CD4-positive, alpha-beta T cell (primary cell): ENCODE data around the gene PINLYP. TPM values are rescaled to one million over a fixed set of nuclear protein-coding genes. Genes with fewer than 3 reads are reported as not detected.

Source experiments
- ATAC-seq: fragments of 200-7000 bp; cut with Tn5 transposase; one replicate; pipeline ENCODE4 v1.10.0; 2022; ENCODE audit warnings: mild to moderate bottlenecking; ENCODE audit not compliant: poor library complexity
- CTCF ChIA-PET: fragments of 350-600 bp; sonication (Branson Sonifier 250); formaldehyde crosslinking; loops from one replicate; lab custom pipeline; 2021; ENCODE audit warnings: antibody characterized with exemption, inconsistent platforms; lab: Charles Lee
- POLR2A ChIA-PET: fragments of 350-600 bp; sonication (Branson Sonifier 250); formaldehyde crosslinking; loops from one replicate; lab custom pipeline; 2021; ENCODE audit warnings: antibody characterized with exemption, inconsistent platforms; lab: Charles Lee
- DNase-seq, 14 experiments: peaks; one replicate each; pipeline ENCODE4 v3.0.0-alpha.2; 2013 to 2020; ENCODE audit warnings: mixed read lengths in 2 of 14
- H3K27ac ChIP-seq, 2 donors: one replicate each; pipeline versions ENCODE4 v1.5.1 to v1.7.0; 2013; ENCODE audit warnings: low read length in 2 of 2, low read depth in 1 of 2, mild to moderate bottlenecking in 1 of 2
- H3K27me3 ChIP-seq, 2 experiments: 1 replicate in 1 of 2; 2 replicates in 1 of 2; pipeline versions ENCODE4 v1.6.1 to v1.7.0; 2013; ENCODE audit warnings: low read length in 2 of 2, control low read depth in 1 of 2, mild to moderate bottlenecking in 1 of 2, moderate library complexity in 1 of 2; ENCODE audit not compliant: insufficient read depth in 2 of 2, control insufficient read depth in 1 of 2
- H3K36me3 ChIP-seq: one replicate; pipeline ENCODE4 v1.6.1; 2013; ENCODE audit warnings: low read length, control low read depth; ENCODE audit not compliant: insufficient read depth
- H3K4me1 ChIP-seq: one replicate; pipeline ENCODE4 v1.6.1; 2013; ENCODE audit warnings: low read length, control low read depth; ENCODE audit not compliant: insufficient read depth
- H3K4me3 ChIP-seq: one replicate; pipeline ENCODE4 v1.5.1; 2013; ENCODE audit warnings: mild to moderate bottlenecking, low read length, moderate library complexity
- H3K9me3 ChIP-seq, 2 experiments: 1 replicate in 1 of 2; 2 replicates in 1 of 2; pipeline versions ENCODE4 v1.6.1 to v1.7.0; 2013; ENCODE audit warnings: low read length in 2 of 2, mild to moderate bottlenecking in 2 of 2, control low read depth in 1 of 2, moderate library complexity in 1 of 2; ENCODE audit not compliant: control insufficient read depth in 1 of 2, insufficient read depth in 1 of 2
- H3K27ac Mint-ChIP-seq: one replicate; pipeline ENCODE4 v1.8.0; 2020; ENCODE audit warnings: mixed read lengths
- H3K27me3 Mint-ChIP-seq: one replicate; pipeline ENCODE4 v1.8.0; 2021; ENCODE audit warnings: mixed read lengths
- H3K36me3 Mint-ChIP-seq: one replicate; pipeline ENCODE4 v1.8.0; 2021; ENCODE audit warnings: low read depth, mixed read lengths
- H3K4me1 Mint-ChIP-seq: one replicate; pipeline ENCODE4 v1.8.0; 2021; ENCODE audit warnings: low read depth, mixed read lengths
- H3K4me3 Mint-ChIP-seq: one replicate; pipeline ENCODE4 v1.8.0; 2020; ENCODE audit warnings: mild to moderate bottlenecking, mixed read lengths
- H3K9me3 Mint-ChIP-seq: one replicate; pipeline ENCODE4 v1.8.0; 2020; ENCODE audit warnings: mixed read lengths
- intact Hi-C, 2 experiments: fragments of 100-400 bp; cut with DNase I in 1 of 2; cut with micrococcal nuclease in 1 of 2; formaldehyde crosslinking; loops; one replicate each; pipeline versions ENCODE4 v1.15.1 to v1.9.0; 2023 to 2025; cut with DNase I, micrococcal nuclease
- polyA plus RNA-seq, 2 donors: library from polyadenylated mRNA; unstranded; fragments of 120-200 nt; gene quantifications; one replicate each; pipeline ENCODE4 v1.2.1, GENCODE V29; 2013
- total RNA-seq, 174 experiments: library from RNA in 2 of 174; stranded (reverse) in 2 of 174; gene quantifications; one replicate each; pipeline ENCODE4 v1.2.3 and lab custom pipeline; 2021 to 2026
- TF ChIP-seq, protein P1 (sequence below): fragments of 200-600 bp; IDR thresholded peaks from one replicate; pipeline ENCODE4 v1.8.0; 2022; ENCODE audit warnings: antibody characterized with exemption, mild to moderate bottlenecking

The PINLYP gene
- not detected for total RNA-seq
- 1.3 TPM for polyA plus RNA-seq (2013, experiment 1 of 2)
- polyA plus RNA-seq (2013, experiment 2 of 2), result 1.3 TPM
- 0 to 2.7 (median 0.39) reads per million in 172 experiments for total RNA-seq (lab: John Stamatoyannopoulos, UW)

GRCh38 chr19:43575156-43575950 lies at the start of gene PINLYP, which contains the start of gene XRCC1:
PINLYP (plus strand) TSS chr19:43575801; CDS start chr19:43577192, 1,391 bp downstream.
XRCC1 (minus strand) TSS chr19:43575527; CDS start chr19:43575458, 69 bp downstream.
- TF ChIP-seq, protein P1, sequence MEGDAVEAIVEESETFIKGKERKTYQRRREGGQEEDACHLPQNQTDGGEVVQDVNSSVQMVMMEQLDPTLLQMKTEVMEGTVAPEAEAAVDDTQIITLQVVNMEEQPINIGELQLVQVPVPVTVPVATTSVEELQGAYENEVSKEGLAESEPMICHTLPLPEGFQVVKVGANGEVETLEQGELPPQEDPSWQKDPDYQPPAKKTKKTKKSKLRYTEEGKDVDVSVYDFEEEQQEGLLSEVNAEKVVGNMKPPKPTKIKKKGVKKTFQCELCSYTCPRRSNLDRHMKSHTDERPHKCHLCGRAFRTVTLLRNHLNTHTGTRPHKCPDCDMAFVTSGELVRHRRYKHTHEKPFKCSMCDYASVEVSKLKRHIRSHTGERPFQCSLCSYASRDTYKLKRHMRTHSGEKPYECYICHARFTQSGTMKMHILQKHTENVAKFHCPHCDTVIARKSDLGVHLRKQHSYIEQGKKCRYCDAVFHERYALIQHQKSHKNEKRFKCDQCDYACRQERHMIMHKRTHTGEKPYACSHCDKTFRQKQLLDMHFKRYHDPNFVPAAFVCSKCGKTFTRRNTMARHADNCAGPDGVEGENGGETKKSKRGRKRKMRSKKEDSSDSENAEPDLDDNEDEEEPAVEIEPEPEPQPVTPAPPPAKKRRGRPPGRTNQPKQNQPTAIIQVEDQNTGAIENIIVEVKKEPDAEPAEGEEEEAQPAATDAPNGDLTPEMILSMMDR, result no peak
- peaks cover 58% of the 10 kb centered on the region for H3K4me1 Mint-ChIP-seq

DNA sequence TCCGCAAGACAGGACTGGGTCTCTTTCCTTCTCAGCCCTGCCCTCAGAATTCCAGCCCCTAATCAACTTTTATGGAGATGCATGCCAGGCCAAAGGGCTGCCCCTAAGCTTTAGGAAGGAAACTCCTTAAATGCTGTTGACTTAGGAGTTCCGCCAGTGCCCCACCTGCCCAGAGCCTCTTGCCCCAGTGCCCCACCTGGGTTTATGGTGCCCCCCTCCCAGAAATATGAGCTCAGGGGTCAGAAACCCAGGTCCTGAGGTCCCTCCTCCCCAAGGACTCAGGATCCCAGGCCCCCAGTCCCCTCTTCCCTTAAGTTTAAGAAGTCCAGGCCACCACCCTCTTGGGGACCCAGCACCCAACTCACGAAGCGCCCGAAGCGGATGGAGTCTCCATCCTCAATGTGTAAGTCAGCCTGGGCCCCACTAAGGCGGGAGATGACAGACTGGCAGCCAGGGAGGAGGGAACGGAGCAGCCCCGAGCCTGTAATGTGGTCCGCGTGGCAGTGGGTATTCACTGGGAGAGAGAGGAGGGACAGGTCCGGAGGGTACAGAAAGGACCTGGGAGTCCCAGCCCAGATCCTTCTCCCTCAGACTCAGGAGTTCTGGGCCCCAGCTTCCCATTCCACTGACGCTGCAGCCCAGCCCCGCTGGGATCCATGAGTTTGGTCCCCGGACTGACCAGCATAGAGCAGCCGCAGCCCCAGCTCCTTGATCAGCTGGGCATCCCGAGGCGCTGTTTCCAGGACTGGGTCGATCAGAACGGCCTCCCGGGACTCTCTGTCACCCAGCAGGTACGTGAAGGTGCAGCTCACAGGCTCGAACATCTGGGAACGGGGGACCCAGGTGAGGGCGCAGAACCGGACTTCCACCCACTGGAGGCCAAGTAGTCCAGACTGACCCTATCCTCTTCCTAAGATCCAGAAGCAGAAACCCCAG lies 49.5 kb upstream of the PINLYP start:
- CTCF ChIA-PET, result interaction anchor here (1.5 to 3.1 kb wide), 4 partner anchors 9 to 79 kb away, joined by 3 to 23 read pairs (median 13); partner anchors contain the start of genes IRGQ and ZNF576
- Mint-ChIP-seq H3K9me3 (no peaks in the 10 kb centered on the region), H3K4me3 (peak overlapping the region; percentile 77), H3K4me1 (peaks cover 28% of the 10 kb centered on the region), H3K36me3 (peaks cover 4% of the 10 kb centered on the region), H3K27ac (peak overlapping the region; percentile 76), H3K27me3 (no peaks in the 10 kb centered on the region)
- intact Hi-C loops, result loop anchor here (2.0 to 5.0 kb wide), 2 partner anchors 36 to 71 kb away; partner anchors contain the start of genes IRGQ (in 1 of the 2) and ZNF576 (in 1 of the 2)
- Histone ChIP-seq H3K36me3 (peaks cover 2% of the 10 kb centered on the region), H3K27ac (peak overlapping the region; percentile 66 to 73), H3K9me3 (no peaks in the 10 kb centered on the region), H3K4me3 (peak overlapping the region; percentile 93), H3K27me3 (no peaks in the 10 kb centered on the region), H3K4me1 (peaks cover 31% of the 10 kb centered on the region)
- POLR2A ChIA-PET, result interaction anchor here (1.2 to 3.0 kb wide), 7 partner anchors 7 to 87 kb away, joined by 4 to 21 read pairs (median 7); partner anchors contain the start of genes IRGQ, PHLDB3, ZNF575 and ZNF576
- DNase-seq (peak in 6 of 14 experiments; percentile 15 to 48 (median 40)), ATAC-seq (peak; percentile 34)
- TF ChIP-seq, protein P1, result no peak

More at GRCh38 chr19:43575156-43575950, at the start of gene PINLYP, which contains the start of gene XRCC1:
- Mint-ChIP-seq H3K27me3 (no peaks in the 10 kb centered on the region), H3K36me3 (peaks cover 22% of the 10 kb centered on the region), H3K4me3 (peak within 1 kb of the TSS; percentile 98), H3K9me3 (no peaks in the 10 kb centered on the region), H3K27ac (peak within 1 kb of the TSS; percentile 96)
- CTCF ChIA-PET, result interaction anchor here (1.4 to 3.1 kb wide), 3 partner anchors 19 to 21 kb away, joined by 4 to 22 read pairs (median 11); partner anchors contain the start of genes IRGQ and ZNF576
- H3K36me3 ChIP-seq, result no peaks in the 10 kb centered on the region
- H3K27ac ChIP-seq, result peak within 1 kb of the TSS; percentile 81 to 94
- intact Hi-C loops, result loop anchor here (1.0 kb wide), 4 partner anchors 20 to 44 kb away; partner anchors contain the start of genes IRGQ (in 2 of the 2), ZNF576 (in 2 of the 2), ZNF428 (in 1 of the 2) and ZNF575 (in 1 of the 2)
- H3K27me3 ChIP-seq, result no peaks in the 10 kb centered on the region
- peak within 1 kb of the TSS; percentile 90 for H3K4me3 ChIP-seq
- DNase-seq, result peak; percentile 93 to 100 (median 96)
- H3K9me3 ChIP-seq, result no peaks in the 10 kb centered on the region
- POLR2A ChIA-PET, result interaction anchor here (0.7 to 4.0 kb wide), 10 partner anchors 10 to 112 kb away, joined by 3 to 27 read pairs (median 4); partner anchors contain the start of genes IRGQ and ZNF576
- H3K4me1 ChIP-seq, result peaks cover 33% of the 10 kb centered on the region
- ATAC-seq, result peak; percentile 98
